H1 (cell line): ENCODE data around the gene HDAC9.

Experiments used
- BRCA1 ChIP-seq: IDR thresholded peaks from 2 replicates; pipeline ENCODE4 v1.6.1; 2012; ENCODE audit warnings: low read depth, low read length, improper control_type of control experiment
- CEBPB ChIP-seq: IDR thresholded peaks from 2 replicates; pipeline ENCODE4 v1.6.1; 2012; ENCODE audit warnings: low read depth, low read length
- CREB1 ChIP-seq: IDR thresholded peaks from 2 replicates; pipeline ENCODE4 v1.6.1; 2012; ENCODE audit warnings: inconsistent platforms
- EZH2 ChIP-seq: fragments of 200-600 bp; sonication (generic); IDR thresholded peaks from 2 replicates; pipeline ENCODE4 v1.7.1; 2012; ENCODE audit warnings: low read depth, mild to moderate bottlenecking, moderate library complexity, low read length, inconsistent platforms; ENCODE audit not compliant: severe bottlenecking
- JUN ChIP-seq: IDR thresholded peaks from 2 replicates; pipeline ENCODE4 v1.6.1; 2011; ENCODE audit warnings: low read depth, mild to moderate bottlenecking, improper control_type of control experiment, low read length
- NRF1 ChIP-seq: IDR thresholded peaks from 2 replicates; pipeline ENCODE4 v1.6.1; 2011; ENCODE audit warnings: mild to moderate bottlenecking, low read depth, low read length, improper control_type of control experiment
- POLR2A ChIP-seq, 2 experiments: IDR thresholded peaks; 1 replicate in 1 of 2; 2 replicates in 1 of 2; pipeline ENCODE4 v1.6.1; 2011; ENCODE audit warnings: low read depth in 2 of 2, low read length in 2 of 2, mild to moderate bottlenecking in 2 of 2; ENCODE audit errors: control extremely low read depth in 1 of 2
- POLR2AphosphoS5 ChIP-seq: IDR thresholded peaks from 2 replicates; pipeline ENCODE4 v1.6.1; 2011; ENCODE audit warnings: low read depth, low read length
- RNF2 ChIP-seq: fragments of 200-900, 300-1000 bp; sonication (generic); IDR thresholded peaks from 2 replicates; pipeline ENCODE4 v1.7.1; 2016; ENCODE audit warnings: borderline replicate concordance, low read depth, mild to moderate bottlenecking, antibody characterized with exemption, low read length; ENCODE audit not compliant: poor library complexity, severe bottlenecking; ENCODE audit errors: missing control alignments
- TAF1 ChIP-seq: IDR thresholded peaks from 2 replicates; pipeline ENCODE4 v1.6.1; 2011; ENCODE audit warnings: mild to moderate bottlenecking, low read depth, low read length
- TBP ChIP-seq: IDR thresholded peaks from 2 replicates; pipeline ENCODE4 v1.6.1; 2011; ENCODE audit warnings: low read depth, low read length, improper control_type of control experiment
- TF ChIP-seq, protein P1 (sequence below), 3 experiments: IDR thresholded peaks; 1 replicate in 2 of 3; 2 replicates in 1 of 3; pipeline versions ENCODE4 v1.5.1 to v1.6.1; 2011; ENCODE audit warnings: low read length in 3 of 3, mild to moderate bottlenecking in 3 of 3, inconsistent platforms in 2 of 3, low read depth in 1 of 3, moderate library complexity in 1 of 3; ENCODE audit not compliant: insufficient read depth in 1 of 3; ENCODE audit errors: control extremely low read depth in 1 of 3

- TF ChIP-seq RNF2, result no peak
- TF ChIP-seq, protein P1, sequence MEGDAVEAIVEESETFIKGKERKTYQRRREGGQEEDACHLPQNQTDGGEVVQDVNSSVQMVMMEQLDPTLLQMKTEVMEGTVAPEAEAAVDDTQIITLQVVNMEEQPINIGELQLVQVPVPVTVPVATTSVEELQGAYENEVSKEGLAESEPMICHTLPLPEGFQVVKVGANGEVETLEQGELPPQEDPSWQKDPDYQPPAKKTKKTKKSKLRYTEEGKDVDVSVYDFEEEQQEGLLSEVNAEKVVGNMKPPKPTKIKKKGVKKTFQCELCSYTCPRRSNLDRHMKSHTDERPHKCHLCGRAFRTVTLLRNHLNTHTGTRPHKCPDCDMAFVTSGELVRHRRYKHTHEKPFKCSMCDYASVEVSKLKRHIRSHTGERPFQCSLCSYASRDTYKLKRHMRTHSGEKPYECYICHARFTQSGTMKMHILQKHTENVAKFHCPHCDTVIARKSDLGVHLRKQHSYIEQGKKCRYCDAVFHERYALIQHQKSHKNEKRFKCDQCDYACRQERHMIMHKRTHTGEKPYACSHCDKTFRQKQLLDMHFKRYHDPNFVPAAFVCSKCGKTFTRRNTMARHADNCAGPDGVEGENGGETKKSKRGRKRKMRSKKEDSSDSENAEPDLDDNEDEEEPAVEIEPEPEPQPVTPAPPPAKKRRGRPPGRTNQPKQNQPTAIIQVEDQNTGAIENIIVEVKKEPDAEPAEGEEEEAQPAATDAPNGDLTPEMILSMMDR (IDR thresholded peaks at IDR 0.05; ENCODE audit: control extremely low read depth in 1 of 3, insufficient read depth in 1 of 3, low read depth in 1 of 3, low read length in 3 of 3), result no peak
- TF ChIP-seq TBP, result no peak
- TF ChIP-seq EZH2, result no peak
- no peak for TF ChIP-seq JUN
- TF ChIP-seq POLR2A (IDR thresholded peaks at IDR 0.05; ENCODE audit: control extremely low read depth in 1 of 2, low read depth in 2 of 2, low read length in 2 of 2), result no peak
- TF ChIP-seq BRCA1, result no peak
- TF ChIP-seq CEBPB, result no peak
- no peak for TF ChIP-seq TAF1
- no peak for TF ChIP-seq CREB1
- no peak for TF ChIP-seq POLR2AphosphoS5
- no peak for TF ChIP-seq NRF1
Measured at GRCh38 chr7:18614841-18615240, 119.3 kb downstream of the HDAC9 start.
